Transverse colon (tissue), 4 donors: ENCODE measurements around the gene AFAP1L1.

ENCODE experiments used
- CTCF ChIP-seq, 5 experiments: fragments of 200-600 bp in 3 of 5; fragments of 450-650 bp in 2 of 5; sonication (generic) in 3 of 5; IDR thresholded peaks; 1 replicate in 2 of 5; 2 replicates in 3 of 5; pipeline ENCODE4 v1.5.1; 2016 to 2017; ENCODE audit warnings: antibody characterized with exemption in 5 of 5, inconsistent platforms in 3 of 5, mild to moderate bottlenecking in 2 of 5, moderate library complexity in 1 of 5
- EP300 ChIP-seq: sonication (generic); formaldehyde crosslinking; IDR thresholded peaks from one replicate; pipeline ENCODE4 v1.6.1; 2017; ENCODE audit warnings: antibody characterized with exemption, low read depth
- POLR2A ChIP-seq: fragments of 450-650 bp; IDR thresholded peaks from one replicate; pipeline ENCODE4 v1.6.1; 2016; ENCODE audit warnings: antibody characterized with exemption, mild to moderate bottlenecking, moderate library complexity
- POLR2AphosphoS5 ChIP-seq, 3 donors: sonication (generic); formaldehyde crosslinking; IDR thresholded peaks; one replicate each; pipeline ENCODE4 v1.6.1; 2016; ENCODE audit warnings: antibody characterized with exemption in 3 of 3

DNA sequence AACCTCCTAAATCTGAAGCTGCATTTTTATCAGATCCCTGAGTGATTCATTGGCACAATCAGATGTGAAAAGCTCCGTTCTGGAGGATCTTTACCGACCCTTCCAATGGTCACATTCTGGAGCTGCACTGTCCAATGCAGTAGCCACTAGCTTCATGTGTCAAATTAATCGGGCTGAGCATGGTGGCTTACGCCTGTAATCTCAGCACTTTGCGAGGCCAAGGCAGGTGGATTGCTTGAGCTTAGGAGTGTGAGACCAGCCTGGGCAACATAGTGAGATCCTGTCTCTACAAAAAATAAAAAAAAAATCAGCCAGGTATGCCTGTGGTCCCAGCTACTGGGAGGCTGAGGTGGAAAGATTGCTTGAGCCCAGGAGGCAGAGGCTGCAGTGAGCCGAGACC is 103.8 kb downstream of the AFAP1L1 start:
- no peak for TF ChIP-seq CTCF (IDR thresholded peaks at IDR 0.05)
- no peak for TF ChIP-seq POLR2A
- no peak for TF ChIP-seq EP300
- no peak for TF ChIP-seq POLR2AphosphoS5 (IDR thresholded peaks at IDR 0.05)
